ENCODE data around the gene LPP.

The LPP gene

GRCh38 chr3:188280627-188281026 lies 126.7 kb downstream of the LPP start:
- DNase-seq, result no peak

GRCh38 chr3:188282871-188283270 lies 128.9 kb downstream of the LPP start:
- DNase-seq, result no peak

GRCh38 chr3:188283347-188283746 lies 129.4 kb downstream of the LPP start:
- DNase-seq, result no peak

- DNase-seq, result no peak
Observed at GRCh38 chr3:188284455-188285212, 130.7 kb downstream of the LPP start.

GRCh38 chr3:188286087-188286513 lies 132.1 kb downstream of the LPP start:
- DNase-seq, result no peak

GRCh38 chr3:188287339-188287738 lies 133.4 kb downstream of the LPP start:
- DNase-seq, result no peak

GRCh38 chr3:188287762-188288505 lies 134.0 kb downstream of the LPP start:
- no peak for DNase-seq

GRCh38 chr3:188292251-188292650 lies 138.3 kb downstream of the LPP start:
- DNase-seq, result no peak

GRCh38 chr3:188292827-188293226 lies 138.9 kb downstream of the LPP start:
- no peak for DNase-seq

- DNase-seq, result no peak
Observed at GRCh38 chr3:188294113-188294512, 140.2 kb downstream of the LPP start.

GRCh38 chr3:188294823-188295487 lies 141.0 kb downstream of the LPP start:
- DNase-seq, result no peak

GRCh38 chr3:188295876-188296275 lies 141.9 kb downstream of the LPP start:
- DNase-seq, result no peak

- DNase-seq, result no peak
Observed at GRCh38 chr3:188296761-188297612, 143.0 kb downstream of the LPP start.

- DNase-seq, result no peak
Observed at GRCh38 chr3:188298585-188298984, 144.6 kb downstream of the LPP start.

- no peak for DNase-seq
Observed at GRCh38 chr3:188299068-188299467, 145.1 kb downstream of the LPP start.

GRCh38 chr3:188299708-188300107 lies 145.8 kb downstream of the LPP start:
- no peak for DNase-seq

GRCh38 chr3:188301147-188301546 lies 147.2 kb downstream of the LPP start:
- no peak for DNase-seq

GRCh38 chr3:188303286-188303799 lies 149.4 kb downstream of the LPP start:
- DNase-seq, result no peak

GRCh38 chr3:188303823-188304222 lies 149.9 kb downstream of the LPP start:
- DNase-seq, result no peak

GRCh38 chr3:188304501-188304900 lies 150.5 kb downstream of the LPP start:
- no peak for DNase-seq

GRCh38 chr3:188305220-188305619 lies 151.3 kb downstream of the LPP start:
- DNase-seq, result no peak

- DNase-seq, result no peak
Observed at GRCh38 chr3:188306435-188307005, 152.6 kb downstream of the LPP start.
